GM19099 (cell line): ENCODE data around the gene IGFBP2.

Experiments used
- POLR2A ChIP-seq: IDR thresholded peaks from 3 replicates; pipeline ENCODE4 v1.6.1; 2011; ENCODE audit warnings: low read depth; ENCODE audit not compliant: insufficient read length; ENCODE audit errors: extremely low read depth

Gene IGFBP2

GRCh38 chr2:216694082-216694825 is 61.0 kb downstream of the IGFBP2 start:
- TF ChIP-seq POLR2A = no peak

DNA sequence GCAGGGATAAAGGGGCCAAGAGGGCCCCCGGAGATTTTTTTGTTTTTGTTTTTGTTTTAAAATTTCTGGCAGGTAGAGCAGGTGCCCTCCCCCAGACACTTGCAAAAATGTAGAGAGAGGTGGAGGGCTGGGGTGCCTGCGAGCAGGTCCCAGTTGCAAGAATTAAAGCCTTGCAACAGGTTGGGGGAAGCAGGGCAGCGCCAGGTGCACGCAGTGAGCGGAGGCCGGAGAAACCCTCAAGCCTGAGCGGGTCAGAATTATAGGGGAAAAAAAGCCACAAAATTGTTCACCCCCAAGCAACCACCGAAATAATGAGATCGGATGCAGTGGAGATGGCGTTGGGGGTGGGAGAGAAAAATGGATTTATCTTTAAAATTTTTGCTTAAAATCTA is 61.6 kb downstream of the IGFBP2 start:
- no peak for TF ChIP-seq POLR2A

DNA sequence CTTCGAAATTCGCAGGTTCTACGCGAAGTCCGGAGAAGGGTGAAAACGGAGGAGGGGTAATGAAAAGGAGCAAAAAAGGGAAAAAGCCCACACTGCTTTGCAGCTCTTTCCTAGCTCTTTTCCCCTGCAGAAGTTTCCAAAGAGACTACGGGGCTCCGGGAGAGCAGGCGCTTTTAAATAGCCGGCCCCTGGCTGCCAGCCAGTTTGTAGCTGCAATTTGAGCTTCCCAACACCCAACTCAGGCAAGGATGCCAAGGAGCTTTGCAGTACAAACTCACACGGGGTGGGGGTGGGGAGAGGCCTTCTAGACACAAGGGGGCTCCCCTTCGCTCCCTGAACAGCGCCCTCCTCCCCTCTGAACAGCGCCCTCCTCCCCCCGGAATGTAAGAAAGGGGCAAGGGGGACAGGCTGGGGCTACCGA is 62.2 kb downstream of the IGFBP2 start, which contains the start of gene IGFBP5:
IGFBP5 (minus strand) TSS at position 149 of the 421 bp plus-strand sequence. CDS start 774 bp downstream, outside the sequence.
- no peak for TF ChIP-seq POLR2A

DNA sequence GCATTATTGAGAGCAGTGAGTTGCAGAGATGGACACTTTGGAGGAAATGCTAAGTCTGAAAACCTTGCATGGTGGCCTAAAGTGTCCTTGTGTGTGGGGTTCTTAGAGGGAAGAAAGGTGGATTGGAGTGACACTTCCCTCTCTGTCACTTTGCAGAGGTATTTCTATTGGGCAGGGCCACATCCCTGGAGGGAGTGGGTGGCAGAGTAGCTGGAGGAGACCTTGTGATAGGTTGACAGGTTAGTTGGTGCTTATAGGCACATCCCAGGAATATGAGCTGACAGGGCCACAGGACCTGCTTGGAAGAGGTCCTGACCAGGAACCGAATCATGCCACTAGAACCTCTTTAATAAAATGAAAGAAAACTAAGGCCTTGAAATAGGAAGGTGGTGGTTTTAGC is 63.1 kb downstream of the IGFBP2 start:
- TF ChIP-seq POLR2A = no peak

DNA sequence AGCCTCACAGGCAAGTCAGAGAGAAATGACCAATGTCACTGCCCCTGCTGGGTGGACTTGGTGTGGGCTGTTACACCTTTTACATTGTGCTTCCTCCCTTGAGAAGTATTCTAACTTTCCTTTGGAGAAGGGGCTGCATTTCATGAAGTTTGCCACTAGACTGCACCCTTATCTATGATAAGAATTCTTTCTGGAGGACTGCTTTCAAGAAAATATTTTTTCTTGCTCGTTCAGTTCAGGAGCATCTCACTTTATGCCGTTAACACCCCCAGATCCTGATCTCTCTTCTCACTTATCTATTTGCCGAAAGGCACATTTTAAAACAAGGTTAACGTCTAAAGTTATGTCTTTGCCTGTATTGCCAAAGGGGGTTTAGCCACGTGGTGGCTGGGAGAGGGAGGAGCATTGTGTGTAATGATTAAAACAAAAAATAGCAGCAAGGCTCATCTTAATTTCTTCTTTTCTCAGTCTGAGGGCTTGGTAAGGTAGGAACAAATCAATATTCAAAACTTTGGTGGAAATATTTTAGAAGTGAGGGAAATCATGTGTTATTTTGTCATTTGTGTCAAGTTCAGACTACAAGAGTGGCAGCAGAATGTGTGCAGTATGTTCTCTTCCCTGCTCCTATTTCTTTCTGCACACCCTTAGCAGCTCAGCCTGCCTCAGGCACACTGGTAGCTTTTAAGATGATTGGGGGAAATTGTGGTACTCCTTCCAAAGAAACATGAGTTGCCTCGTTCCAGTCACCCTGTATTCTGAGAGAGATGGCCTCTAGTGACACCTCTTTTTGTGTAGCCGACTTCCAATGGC is 63.7 kb downstream of the IGFBP2 start:
- no peak for TF ChIP-seq POLR2A

- no peak for TF ChIP-seq POLR2A
These were observed 65.1 kb downstream of the IGFBP2 start for GRCh38 chr2:216698293-216698692.

GRCh38 chr2:216698895-216699294 is 65.7 kb downstream of the IGFBP2 start:
- no peak for TF ChIP-seq POLR2A

DNA sequence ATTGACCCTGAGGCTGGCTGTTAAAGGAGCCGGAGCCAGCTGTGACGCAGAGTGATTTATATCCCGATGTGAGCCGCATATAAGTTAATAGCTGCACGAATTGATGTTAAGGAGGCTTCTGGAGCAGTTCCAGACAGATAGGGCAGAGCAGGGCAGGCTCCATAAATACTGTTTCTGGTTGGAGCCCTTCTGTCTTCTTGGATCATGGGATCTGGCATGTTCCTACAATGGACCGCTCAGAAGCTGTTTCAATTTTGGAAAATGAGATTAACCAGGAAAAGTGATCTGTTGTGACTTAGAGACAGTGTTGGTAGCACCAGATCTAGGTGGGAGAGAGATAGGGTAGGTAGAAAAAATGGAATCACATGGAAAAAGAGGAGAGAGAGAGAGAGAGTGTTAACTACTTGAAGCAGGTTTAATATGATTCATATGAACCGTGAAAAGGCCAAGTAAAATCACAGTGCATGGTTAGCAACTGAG is 66.9 kb downstream of the IGFBP2 start:
- no peak for TF ChIP-seq POLR2A

DNA sequence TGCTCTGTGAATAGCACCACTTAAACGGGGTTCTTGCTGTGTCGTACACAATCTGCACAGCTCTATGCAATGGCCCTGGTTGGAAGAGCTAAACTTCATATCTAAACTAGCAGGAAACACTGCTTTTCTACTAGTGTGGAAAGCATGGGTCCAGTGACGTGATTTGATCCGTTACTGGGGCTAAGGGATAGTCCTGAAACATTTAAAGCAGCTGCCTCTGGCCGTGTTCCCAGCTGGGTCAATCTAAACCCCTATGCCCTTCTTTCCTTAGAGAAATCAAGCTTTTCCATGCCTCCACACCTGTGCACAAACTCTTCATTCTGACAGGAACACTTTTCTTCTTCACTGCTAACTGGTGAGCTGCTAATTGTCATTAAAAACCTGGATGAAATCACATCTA is 67.6 kb downstream of the IGFBP2 start:
- TF ChIP-seq POLR2A = no peak

DNA sequence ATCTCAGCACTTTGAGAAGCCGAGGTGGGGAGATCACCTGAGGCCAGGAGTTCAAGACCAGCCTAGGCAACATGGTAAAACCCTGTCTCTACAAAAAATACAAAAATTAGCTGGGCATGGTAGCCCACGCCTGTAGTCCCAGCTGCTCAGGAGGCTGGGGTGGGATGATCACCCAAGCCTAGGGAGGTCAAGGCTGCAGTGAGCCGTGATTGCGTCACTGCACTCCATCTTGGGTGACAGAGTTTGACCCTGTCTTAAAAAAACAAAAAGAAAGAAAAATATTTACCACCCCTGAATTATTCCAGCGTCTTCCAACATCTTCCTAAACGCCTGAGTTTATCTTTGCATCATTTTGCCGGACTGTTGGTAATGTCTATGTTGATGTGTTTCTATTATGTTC is 68.3 kb downstream of the IGFBP2 start:
- TF ChIP-seq POLR2A = no peak

DNA sequence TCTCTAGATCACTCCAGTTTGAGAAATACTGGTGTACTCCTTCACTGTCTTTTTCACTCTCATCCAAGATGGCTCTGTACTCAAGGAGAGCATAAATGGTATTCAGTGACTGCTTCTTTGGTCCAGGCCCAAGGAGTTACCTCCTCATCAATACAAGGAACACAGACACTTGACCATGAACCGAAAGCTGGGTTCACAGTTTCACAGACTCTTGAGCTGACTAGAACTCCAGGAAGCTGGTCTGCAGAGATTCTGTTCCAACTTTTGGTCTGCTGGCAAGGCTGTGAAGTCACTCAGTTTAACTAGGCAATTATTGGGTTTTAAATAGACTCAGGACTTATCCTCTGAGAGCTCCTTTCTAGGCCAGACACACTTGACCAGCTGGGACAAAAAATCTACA is 69.5 kb downstream of the IGFBP2 start:
- TF ChIP-seq POLR2A = no peak

DNA sequence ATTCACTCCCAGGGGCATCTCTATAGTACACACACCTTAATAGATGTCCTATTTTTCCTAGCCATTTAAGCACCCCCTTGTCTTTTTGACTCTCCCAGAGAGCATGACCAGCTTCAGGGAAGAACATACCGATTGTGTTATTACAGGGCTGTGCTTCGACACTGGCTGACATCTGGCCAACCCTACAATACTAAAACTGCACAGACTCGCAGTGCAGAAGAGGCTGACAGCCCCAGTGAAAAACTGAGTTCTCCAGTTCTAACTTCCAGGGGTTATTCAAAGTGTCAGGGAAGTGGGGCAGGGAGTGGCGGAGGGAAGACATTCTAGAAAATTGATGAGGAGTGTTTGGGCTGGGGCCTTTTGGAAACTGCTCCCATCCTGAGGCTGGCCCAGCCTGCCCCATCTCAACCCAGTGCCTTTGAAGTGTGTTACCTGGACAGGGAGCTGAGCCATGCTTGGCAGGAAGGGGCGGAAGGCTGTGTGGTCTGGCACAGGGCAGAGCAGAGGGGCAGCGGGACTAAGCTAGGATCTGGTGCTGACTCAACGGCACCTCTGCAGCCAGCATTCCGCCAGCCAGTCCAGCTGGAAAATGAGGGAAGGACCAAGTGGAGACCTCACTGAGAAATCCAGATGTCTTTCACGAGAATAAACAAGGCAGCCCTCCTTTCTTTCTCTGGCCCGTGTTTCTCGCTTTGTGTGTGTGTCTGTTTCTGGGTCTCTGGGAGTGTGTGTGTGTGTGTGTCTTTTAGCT is 77.5 kb downstream of the IGFBP2 start:
- TF ChIP-seq POLR2A = no peak

DNA sequence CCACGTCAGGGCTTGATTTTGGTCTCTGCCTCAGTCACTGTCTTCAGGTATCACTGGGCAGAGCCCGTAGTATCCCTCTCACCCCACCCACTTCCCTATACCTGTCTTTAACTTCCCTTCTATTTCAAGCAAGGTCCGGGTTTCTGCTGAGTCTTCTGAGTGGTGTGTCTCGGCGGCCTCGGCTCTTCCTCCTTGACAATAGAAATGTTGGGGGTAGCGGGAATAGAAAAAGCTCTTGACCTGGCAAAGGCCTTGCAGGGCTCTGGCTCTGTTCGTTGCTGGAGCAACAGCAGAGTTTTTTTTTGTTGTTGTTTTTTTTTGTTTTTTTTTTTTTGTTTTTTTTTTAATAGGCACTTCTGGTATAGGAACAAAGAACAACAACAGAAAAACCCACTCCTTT is 78.1 kb downstream of the IGFBP2 start:
- no peak for TF ChIP-seq POLR2A

- no peak for TF ChIP-seq POLR2A
These were observed 80.6 kb downstream of the IGFBP2 start for GRCh38 chr2:216713691-216714336.
